Thyroid gland (tissue), 4 donors: ENCODE data around the gene BBS4. TPM values are rescaled to one million over a fixed set of nuclear protein-coding genes. Genes with fewer than 3 reads are reported as not detected.

Experiments used
- DNase-seq, 2 donors: peaks; one replicate each; pipeline ENCODE4 v3.0.0-alpha.2; 2019
- H3K27ac ChIP-seq, 3 donors: fragments of 200-600 bp; sonication (generic); 1 replicate in 2 of 3; 2 replicates in 1 of 3; pipeline ENCODE4 v1.5.1; 2016 to 2019; ENCODE audit warnings: mild to moderate bottlenecking in 1 of 3, moderate library complexity in 1 of 3
- H3K27me3 ChIP-seq: fragments of 200-600 bp; sonication (generic); one replicate; pipeline ENCODE4 v1.5.1; 2019
- H3K36me3 ChIP-seq, 2 donors: fragments of 200-600 bp; sonication (generic); one replicate each; pipeline ENCODE4 v1.5.1; 2016 to 2019
- H3K4me1 ChIP-seq, 2 donors: fragments of 200-600 bp; sonication (generic); one replicate each; pipeline ENCODE4 v1.5.1; 2017 to 2019
- H3K4me3 ChIP-seq, 3 donors: fragments of 200-600 bp; sonication (generic); replicated peaks in 1 of 3; 1 replicate in 2 of 3; 2 replicates in 1 of 3; pipeline ENCODE4 v1.5.1; 2016; ENCODE audit warnings: mild to moderate bottlenecking in 1 of 3
- H3K9me3 ChIP-seq: fragments of 200-600 bp; sonication (generic); one replicate; pipeline ENCODE4 v1.5.1; 2017
- POLR2A ChIP-seq, 2 donors: fragments of 450-650 bp; IDR thresholded peaks; one replicate each; pipeline ENCODE4 v1.6.1; 2017; ENCODE audit warnings: antibody characterized with exemption in 2 of 2, mild to moderate bottlenecking in 2 of 2, moderate library complexity in 1 of 2
- WGBS, 2 donors: methylation state at CpG; one replicate each; pipeline ENCODE4 v1.1.5; 2017; 5-methylcytosine and 5-hydroxymethylcytosine counted together
- intact Hi-C: fragments of 100-400 bp; cut with DNase I; formaldehyde crosslinking; loops from one replicate; pipeline ENCODE4 v1.15.1; 2023
- total RNA-seq, 4 donors: library from RNA; depleted of rRNA; stranded (reverse); fragments of >200 nt; gene quantifications; one replicate each; pipeline ENCODE4 v1.2.3, GENCODE V29; 2016
- TF ChIP-seq, protein P1 (sequence below), 6 experiments: fragments of 200-600 bp in 3 of 6; fragments of 450-650 bp in 3 of 6; sonication (generic) in 3 of 6; IDR thresholded peaks; one replicate each; pipeline ENCODE4 v1.5.1; 2016 to 2019; ENCODE audit warnings: antibody characterized with exemption in 6 of 6, mild to moderate bottlenecking in 2 of 6, inconsistent platforms in 1 of 6, moderate library complexity in 1 of 6

The BBS4 gene
- total RNA-seq, 4 donors from 2014 or later = 33.7 to 54.4 (median 48.0) TPM

DNA sequence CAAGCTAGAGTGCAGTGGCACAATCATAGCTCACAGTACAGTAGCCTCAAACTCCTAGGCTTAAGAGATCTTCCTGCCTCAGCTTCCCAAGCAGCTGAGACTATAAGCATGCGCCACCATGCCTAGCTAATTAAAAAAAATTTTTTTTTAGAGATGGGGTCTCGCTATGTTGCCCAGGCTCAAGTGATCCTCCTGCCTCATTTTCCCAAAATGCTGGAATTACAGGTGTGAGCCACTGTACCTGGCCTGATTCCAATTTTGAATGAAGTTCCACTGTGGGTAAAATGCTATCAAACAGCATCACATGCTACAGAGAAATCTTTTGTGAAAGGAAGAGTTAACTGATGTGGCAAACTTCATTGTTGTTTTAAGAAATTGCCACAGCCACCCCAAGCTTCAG lies 80.0 kb downstream of the BBS4 start:
- TF ChIP-seq, protein P1, sequence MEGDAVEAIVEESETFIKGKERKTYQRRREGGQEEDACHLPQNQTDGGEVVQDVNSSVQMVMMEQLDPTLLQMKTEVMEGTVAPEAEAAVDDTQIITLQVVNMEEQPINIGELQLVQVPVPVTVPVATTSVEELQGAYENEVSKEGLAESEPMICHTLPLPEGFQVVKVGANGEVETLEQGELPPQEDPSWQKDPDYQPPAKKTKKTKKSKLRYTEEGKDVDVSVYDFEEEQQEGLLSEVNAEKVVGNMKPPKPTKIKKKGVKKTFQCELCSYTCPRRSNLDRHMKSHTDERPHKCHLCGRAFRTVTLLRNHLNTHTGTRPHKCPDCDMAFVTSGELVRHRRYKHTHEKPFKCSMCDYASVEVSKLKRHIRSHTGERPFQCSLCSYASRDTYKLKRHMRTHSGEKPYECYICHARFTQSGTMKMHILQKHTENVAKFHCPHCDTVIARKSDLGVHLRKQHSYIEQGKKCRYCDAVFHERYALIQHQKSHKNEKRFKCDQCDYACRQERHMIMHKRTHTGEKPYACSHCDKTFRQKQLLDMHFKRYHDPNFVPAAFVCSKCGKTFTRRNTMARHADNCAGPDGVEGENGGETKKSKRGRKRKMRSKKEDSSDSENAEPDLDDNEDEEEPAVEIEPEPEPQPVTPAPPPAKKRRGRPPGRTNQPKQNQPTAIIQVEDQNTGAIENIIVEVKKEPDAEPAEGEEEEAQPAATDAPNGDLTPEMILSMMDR (IDR thresholded peaks at IDR 0.05) = no peak
- no peaks in the 10 kb centered on the region for H3K27me3 ChIP-seq
- peaks cover 7 to 24% of the 10 kb centered on the region in 2 donors for H3K36me3 ChIP-seq
- H3K4me1 ChIP-seq = no peaks in the 10 kb centered on the region
- no peaks in the 10 kb centered on the region for H3K9me3 ChIP-seq
- intact Hi-C loops = no loop called here
- WGBS, 2 donors = 96 to 98% methylated on average over 2 of the region's 2 CpGs
- H3K4me3 ChIP-seq = no peak overlapping the region
- DNase-seq = no peak
- no peak overlapping the region for H3K27ac ChIP-seq

- 94 to 98% methylated on average over 2 of the region's 2 CpGs for WGBS, 2 donors
- Histone ChIP-seq H3K36me3 (peaks cover 12 to 27% of the 10 kb centered on the region in 2 donors), H3K4me3 (no peak overlapping the region), H3K4me1 (no peaks in the 10 kb centered on the region), H3K27ac (no peak overlapping the region), H3K9me3 (no peaks in the 10 kb centered on the region), H3K27me3 (no peaks in the 10 kb centered on the region)
- no peak for TF ChIP-seq POLR2A (IDR thresholded peaks at IDR 0.05)
- TF ChIP-seq, protein P1 (IDR thresholded peaks at IDR 0.05) = no peak
- no peak for DNase-seq
- intact Hi-C loops = no loop called here
Measured at GRCh38 chr15:72766780-72767179, 80.8 kb downstream of the BBS4 start.

- Histone ChIP-seq H3K4me1 (peaks cover 0 to 7% of the 10 kb centered on the region in 2 donors), H3K27me3 (no peaks in the 10 kb centered on the region), H3K9me3 (no peaks in the 10 kb centered on the region), H3K36me3 (peaks cover 26 to 32% of the 10 kb centered on the region in 2 donors), H3K27ac (no peak overlapping the region), H3K4me3 (no peak overlapping the region)
- no peak for TF ChIP-seq POLR2A (IDR thresholded peaks at IDR 0.05)
- TF ChIP-seq, protein P1 (IDR thresholded peaks at IDR 0.05) = peak in 1 of 6 experiments; percentile 16
- DNase-seq = no peak
- intact Hi-C loops = no loop called here
- WGBS, 2 donors = 83 to 87% methylated on average over 6 of the region's 6 CpGs
Measured at GRCh38 chr15:72770673-72771328, 84.8 kb downstream of the BBS4 start.

DNA sequence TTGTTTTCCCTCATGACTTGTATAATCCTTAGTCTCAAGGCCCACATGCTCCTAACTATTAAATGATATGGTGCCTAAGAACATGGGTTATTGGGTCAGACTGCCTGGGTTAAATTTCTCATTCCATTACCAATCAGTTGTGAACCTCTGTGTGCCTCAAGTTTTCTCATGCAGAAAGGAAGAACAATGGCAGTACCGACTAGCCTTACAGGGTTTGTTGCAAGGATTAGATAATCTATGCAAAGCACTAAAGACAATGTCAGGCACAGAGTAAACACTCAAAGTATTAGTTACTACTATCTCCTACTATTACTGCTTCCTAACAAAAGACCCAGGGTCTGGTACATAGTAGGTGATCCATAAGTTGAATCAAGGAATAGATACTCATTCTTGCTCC lies 85.3 kb downstream of the BBS4 start:
- intact Hi-C loops = no loop called here
- no peaks in the 10 kb centered on the region for H3K9me3 ChIP-seq
- no peaks in the 10 kb centered on the region for H3K27me3 ChIP-seq
- H3K27ac ChIP-seq = no peak overlapping the region
- 44% methylated on average over 1 of the region's 1 CpG for WGBS, 2 donors
- H3K4me1 ChIP-seq = peaks cover 0 to 7% of the 10 kb centered on the region in 2 donors
- TF ChIP-seq POLR2A (IDR thresholded peaks at IDR 0.05) = no peak
- TF ChIP-seq, protein P1 (IDR thresholded peaks at IDR 0.05) = no peak
- no peak overlapping the region for H3K4me3 ChIP-seq
- no peak for DNase-seq
- H3K36me3 ChIP-seq = peaks cover 26 to 29% of the 10 kb centered on the region in 2 donors

DNA sequence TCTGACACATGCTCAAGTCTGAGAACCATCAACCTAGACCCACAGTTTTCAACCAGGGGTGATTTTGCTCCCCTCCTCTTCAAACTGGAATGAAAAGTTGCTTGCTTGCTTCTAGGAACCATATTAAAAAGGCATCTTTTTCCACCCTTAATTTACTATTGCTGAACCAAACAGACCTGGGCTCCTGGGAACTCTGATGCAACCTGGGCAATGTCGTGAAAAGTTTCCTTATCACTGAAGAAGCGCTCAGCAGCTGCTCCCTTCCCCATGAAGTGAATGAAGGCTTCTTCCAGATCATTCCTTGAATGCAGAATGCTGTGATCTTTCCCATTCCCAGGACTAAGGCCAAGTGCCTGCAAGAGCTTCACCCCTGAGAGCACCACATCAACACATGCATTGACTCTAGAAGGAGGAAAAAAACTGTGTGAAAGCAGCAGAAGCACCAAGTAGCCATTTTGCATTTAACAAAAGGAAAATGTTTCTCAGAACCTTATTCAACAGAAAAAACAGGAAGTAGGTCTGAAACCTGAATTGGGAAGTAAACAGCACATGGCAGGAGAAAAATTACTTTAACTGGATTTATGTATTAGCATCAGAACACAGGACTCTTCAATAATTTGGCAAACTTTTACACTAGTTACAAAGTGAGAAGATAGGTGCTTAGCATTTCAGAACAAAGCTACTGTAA lies 88.8 kb downstream of the BBS4 start:
- no peak for DNase-seq
- Histone ChIP-seq H3K27me3 (no peaks in the 10 kb centered on the region), H3K27ac (no peak overlapping the region), H3K9me3 (no peaks in the 10 kb centered on the region), H3K4me3 (no peak overlapping the region), H3K36me3 (peaks cover 15 to 26% of the 10 kb centered on the region in 2 donors), H3K4me1 (peaks cover 0 to 7% of the 10 kb centered on the region in 2 donors)
- intact Hi-C loops = no loop called here
- TF ChIP-seq POLR2A (IDR thresholded peaks at IDR 0.05) = no peak
- TF ChIP-seq, protein P1 (IDR thresholded peaks at IDR 0.05) = no peak
- WGBS, 2 donors = 91 to 100% methylated on average over 2 of the region's 2 CpGs
